B cell (primary cell): ENCODE results near the gene ZFP69. TPM values are rescaled to one million over a fixed set of nuclear protein-coding genes. Genes with fewer than 3 reads are reported as not detected.

ENCODE experiments used
- ATAC-seq: fragments of 200-7000 bp; cut with Tn5 transposase; one replicate; pipeline ENCODE4 v1.10.0; 2021; ENCODE audit warnings: low read depth, mild to moderate bottlenecking, moderate number of reproducible peaks, moderate library complexity
- CTCF ChIA-PET: fragments of 350-600 bp; sonication (Branson Sonifier 250); formaldehyde crosslinking; loops from one replicate; lab custom pipeline; 2021; ENCODE audit warnings: antibody characterized with exemption, inconsistent platforms; lab: Charles Lee
- POLR2A ChIA-PET: fragments of 350-600 bp; sonication (Branson Sonifier 250); formaldehyde crosslinking; loops from one replicate; lab custom pipeline; 2021; ENCODE audit warnings: antibody characterized with exemption; lab: Charles Lee
- DNase-seq: peaks from one replicate; pipeline ENCODE4 v3.0.0; 2013
- H2AFZ ChIP-seq: 2 replicates; pipeline ENCODE4 v1.6.1; 2012; ENCODE audit warnings: mild to moderate bottlenecking, low read depth, low read length; ENCODE audit not compliant: insufficient read depth, poor library complexity, severe bottlenecking
- H3K27ac ChIP-seq, 2 donors: 1 replicate in 1 of 2; 2 replicates in 1 of 2; pipeline ENCODE4 v1.5.1; 2012 to 2013; ENCODE audit warnings: low read length in 2 of 2, mild to moderate bottlenecking in 2 of 2, moderate library complexity in 1 of 2
- H3K27me3 ChIP-seq, 4 experiments: fragments of 200-600 bp in 1 of 4; sonication (generic) in 1 of 4; replicated peaks in 1 of 4; 1 replicate in 2 of 4; 2 replicates in 2 of 4; pipeline versions ENCODE4 v1.6.1 to v1.7.0; 2013 to 2016; ENCODE audit warnings: low read length in 3 of 4, mild to moderate bottlenecking in 2 of 4, mixed read lengths in 1 of 4, moderate library complexity in 1 of 4; ENCODE audit not compliant: insufficient read depth in 4 of 4, control insufficient read depth in 3 of 4; ENCODE audit errors: control extremely low read depth in 1 of 4
- H3K36me3 ChIP-seq, 2 experiments: replicated peaks in 1 of 2; 1 replicate in 1 of 2; 2 replicates in 1 of 2; pipeline versions ENCODE4 v1.6.1 to v1.7.1; 2013; ENCODE audit warnings: low read length in 1 of 2; ENCODE audit not compliant: insufficient read depth in 2 of 2, control insufficient read depth in 1 of 2; ENCODE audit errors: control extremely low read depth in 1 of 2, extremely low read depth in 1 of 2
- H3K4me1 ChIP-seq, 2 donors: fragments of 200-600 bp in 1 of 2; sonication (generic) in 1 of 2; 1 replicate in 1 of 2; 2 replicates in 1 of 2; pipeline versions ENCODE4 v1.5.1 to v1.6.1; 2013 to 2017; ENCODE audit warnings: low read length in 2 of 2; ENCODE audit not compliant: control insufficient read depth in 2 of 2, insufficient read depth in 2 of 2
- H3K4me2 ChIP-seq: replicated peaks from 2 replicates; pipeline ENCODE3; 2012; ENCODE audit warnings: mild to moderate bottlenecking, low read depth, low read length; ENCODE audit not compliant: poor library complexity, severe bottlenecking
- H3K4me3 ChIP-seq, 5 experiments: fragments of 200-600 bp in 1 of 5; sonication (generic) in 1 of 5; 1 replicate in 3 of 5; 2 replicates in 2 of 5; pipeline versions ENCODE4 v1.5.1 to v1.7.0; 2011 to 2016; ENCODE audit warnings: low read length in 4 of 5, mild to moderate bottlenecking in 4 of 5, low read depth in 2 of 5, control low read depth in 1 of 5, moderate library complexity in 1 of 5; ENCODE audit not compliant: insufficient read depth in 1 of 5; ENCODE audit errors: control extremely low read depth in 1 of 5, extremely low read depth in 1 of 5
- H3K79me2 ChIP-seq: fragments of 200-600 bp; sonication (generic); one replicate; pipeline ENCODE4 v1.6.0; 2016; ENCODE audit warnings: low read length; ENCODE audit not compliant: control insufficient read depth, insufficient read depth
- H3K9ac ChIP-seq: fragments of 200-600 bp; sonication (generic); 2 replicates; pipeline ENCODE4 v1.6.1; 2017; ENCODE audit warnings: mild to moderate bottlenecking, low read length, moderate library complexity
- H3K9me3 ChIP-seq, 3 donors: one replicate each; pipeline versions ENCODE4 v1.6.1 to v1.7.1; 2013; ENCODE audit warnings: low read length in 2 of 3; ENCODE audit not compliant: control insufficient read depth in 2 of 3, insufficient read depth in 1 of 3; ENCODE audit errors: control extremely low read depth in 1 of 3
- H4K20me1 ChIP-seq: 2 replicates; pipeline ENCODE4 v1.6.0; 2012; ENCODE audit warnings: mild to moderate bottlenecking, low read length; ENCODE audit not compliant: insufficient read depth, control insufficient read depth, poor library complexity, severe bottlenecking
- H3K27ac Mint-ChIP-seq: one replicate; pipeline ENCODE4 v1.8.0; 2021; ENCODE audit warnings: mixed read lengths
- H3K27me3 Mint-ChIP-seq: one replicate; pipeline ENCODE4 v1.8.0; 2021; ENCODE audit warnings: mixed read lengths
- H3K4me1 Mint-ChIP-seq: one replicate; pipeline ENCODE4 v1.8.0; 2021; ENCODE audit warnings: mixed read lengths
- H3K4me3 Mint-ChIP-seq: one replicate; pipeline ENCODE4 v1.8.0; 2021; ENCODE audit warnings: mixed read lengths
- H3K9me3 Mint-ChIP-seq: one replicate; pipeline ENCODE4 v1.8.0; 2022; ENCODE audit warnings: mixed read lengths; ENCODE audit not compliant: insufficient read depth
- EZH2 ChIP-seq: IDR thresholded peaks from 2 replicates; pipeline ENCODE4 v1.6.1; 2012; ENCODE audit warnings: borderline replicate concordance, low read depth, mild to moderate bottlenecking, moderate library complexity, low read length; ENCODE audit not compliant: insufficient read depth, poor library complexity, severe bottlenecking
- WGBS: methylation state at CpG from one replicate; pipeline ENCODE4 v1.1.5; 2013; ENCODE audit warnings: missing lambda C conversion rate; ENCODE audit not compliant: insufficient coverage; 5-methylcytosine and 5-hydroxymethylcytosine counted together
- intact Hi-C: fragments of 100-400 bp; cut with micrococcal nuclease; formaldehyde crosslinking; loops from one replicate; pipeline ENCODE4 v1.10.0; 2022
- polyA plus RNA-seq: library from polyadenylated mRNA; depleted of rRNA; stranded (reverse); fragments of >200 nt; gene quantifications from 2 replicates; pipeline ENCODE4 v1.2.3, GENCODE V29; 2012
- total RNA-seq, 2 donors: library from RNA; stranded (reverse); fragments of 120-200 nt in 1 of 2; gene quantifications; 1 replicate in 1 of 2; 2 replicates in 1 of 2; pipeline versions ENCODE4 v1.2.3 to v1.2.4, GENCODE V29; 2013 to 2022
- TF ChIP-seq, protein P1 (sequence below): fragments of 200-600 bp; IDR thresholded peaks from one replicate; pipeline ENCODE4 v1.8.0; 2022; ENCODE audit warnings: antibody characterized with exemption, mild to moderate bottlenecking

The ZFP69 gene
- total and polyA plus RNA-seq, 2 donors (not counting 1 experiment from before 2014, with no cell fraction given) = 2.9 to 7.5 TPM

DNA sequence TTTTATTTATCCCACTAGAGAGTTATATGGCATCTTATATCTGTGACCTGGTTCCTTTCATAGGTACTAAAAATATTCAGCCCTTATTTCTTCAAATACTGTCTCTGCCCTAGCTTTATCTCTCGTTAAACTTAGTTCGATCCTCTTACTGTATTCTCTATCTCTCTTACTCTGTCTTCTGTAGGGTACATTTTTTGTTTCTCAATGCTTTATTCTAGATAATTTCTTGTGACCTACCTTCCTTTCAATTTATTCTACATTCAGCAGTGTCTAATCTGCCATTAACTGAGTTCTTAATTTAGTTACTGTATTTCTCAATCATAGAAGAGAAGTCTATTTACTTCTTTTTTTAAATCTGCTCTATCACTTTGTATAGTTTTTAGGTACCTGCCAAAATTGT, 1.8 kb upstream of the ZFP69 start:
- ChIA-PET POLR2A (no interaction called here), CTCF (no interaction called here)
- Mint-ChIP-seq H3K27me3 (no peaks in the 10 kb centered on the region), H3K27ac (no peak overlapping the region), H3K9me3 (peaks cover 26% of the 10 kb centered on the region), H3K4me1 (peaks cover 18% of the 10 kb centered on the region), H3K4me3 (no peak overlapping the region)
- Histone ChIP-seq H3K36me3 (no peaks in the 10 kb centered on the region), H3K79me2 (no peaks in the 10 kb centered on the region), H3K4me3 (no peak overlapping the region), H3K4me1 (peaks cover 8 to 14% of the 10 kb centered on the region in 2 donors), H3K9ac (no peak overlapping the region), H4K20me1 (no peaks in the 10 kb centered on the region), H3K27ac (no peak overlapping the region), H3K27me3 (no peaks in the 10 kb centered on the region), H3K4me2 (no peak overlapping the region), H3K9me3 (peaks cover 2 to 22% (median 21%) of the 10 kb centered on the region in 3 donors), H2AFZ (no peak overlapping the region)
- TF ChIP-seq EZH2 = no peak
- TF ChIP-seq, protein P1, sequence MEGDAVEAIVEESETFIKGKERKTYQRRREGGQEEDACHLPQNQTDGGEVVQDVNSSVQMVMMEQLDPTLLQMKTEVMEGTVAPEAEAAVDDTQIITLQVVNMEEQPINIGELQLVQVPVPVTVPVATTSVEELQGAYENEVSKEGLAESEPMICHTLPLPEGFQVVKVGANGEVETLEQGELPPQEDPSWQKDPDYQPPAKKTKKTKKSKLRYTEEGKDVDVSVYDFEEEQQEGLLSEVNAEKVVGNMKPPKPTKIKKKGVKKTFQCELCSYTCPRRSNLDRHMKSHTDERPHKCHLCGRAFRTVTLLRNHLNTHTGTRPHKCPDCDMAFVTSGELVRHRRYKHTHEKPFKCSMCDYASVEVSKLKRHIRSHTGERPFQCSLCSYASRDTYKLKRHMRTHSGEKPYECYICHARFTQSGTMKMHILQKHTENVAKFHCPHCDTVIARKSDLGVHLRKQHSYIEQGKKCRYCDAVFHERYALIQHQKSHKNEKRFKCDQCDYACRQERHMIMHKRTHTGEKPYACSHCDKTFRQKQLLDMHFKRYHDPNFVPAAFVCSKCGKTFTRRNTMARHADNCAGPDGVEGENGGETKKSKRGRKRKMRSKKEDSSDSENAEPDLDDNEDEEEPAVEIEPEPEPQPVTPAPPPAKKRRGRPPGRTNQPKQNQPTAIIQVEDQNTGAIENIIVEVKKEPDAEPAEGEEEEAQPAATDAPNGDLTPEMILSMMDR = no peak
- ATAC-seq = no peak
- no CpG with 5 or more reads among the region's 2 CpGs for WGBS
- DNase-seq = no peak
- intact Hi-C loops = loop anchor here (10.0 kb wide), 1 partner anchor 220 kb away; the partner anchor contains the start of gene NFYC

DNA sequence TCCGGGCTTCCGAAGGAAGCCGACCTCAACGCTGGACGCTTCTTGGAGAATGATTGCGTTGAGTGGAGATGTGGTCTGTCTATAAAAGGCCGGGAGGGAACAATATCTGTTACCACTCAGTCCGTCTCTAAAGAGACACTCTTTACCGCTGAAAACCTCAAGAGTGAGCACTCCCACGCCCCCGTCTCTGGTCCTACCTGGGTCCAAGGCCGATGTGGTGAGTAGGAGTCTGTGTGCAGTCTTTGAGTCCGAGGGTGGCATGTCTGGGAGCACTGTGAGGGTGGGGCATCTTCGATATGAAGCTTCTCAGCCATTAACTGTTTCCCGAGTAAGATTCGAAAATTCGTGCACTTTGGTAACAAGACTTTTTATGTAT, 576 bp downstream of the ZFP69 start:
- intact Hi-C loops = loop anchor here (1.0 to 10.0 kb wide), 4 partner anchors 27 to 217 kb away; partner anchors contain the start of genes EXO5, NFYC, ZFP69B and ZNF684
- Histone ChIP-seq H3K9me3 (peaks cover 0 to 19% (median 11%) of the 10 kb centered on the region in 3 donors), H3K79me2 (no peaks in the 10 kb centered on the region), H3K36me3 (peaks cover 4 to 9% of the 10 kb centered on the region in 2 experiments), H3K4me1 (peaks cover 8 to 14% of the 10 kb centered on the region in 2 donors), H3K9ac (peak overlapping the region; percentile 79), H3K4me3 (peak overlapping the region; percentile 58 to 83 (median 81)), H4K20me1 (no peaks in the 10 kb centered on the region), H3K27ac (peak overlapping the region; percentile 13 to 62), H2AFZ (peak overlapping the region; percentile 91), H3K4me2 (peak overlapping the region; percentile 91), H3K27me3 (no peaks in the 10 kb centered on the region)
- ChIA-PET POLR2A (interaction anchor here (1.2 kb wide), 1 partner anchor 28 kb away, joined by 4 read pairs; the partner anchor contains the start of gene ZFP69B), CTCF (interaction anchor here (1.0 to 2.8 kb wide), 2 partner anchors 38 to 55 kb away, joined by 3 to 11 read pairs; no protein-coding TSS in a partner anchor)
- ATAC-seq = peak; percentile 14
- Mint-ChIP-seq H3K9me3 (peaks cover 22% of the 10 kb centered on the region), H3K27me3 (no peaks in the 10 kb centered on the region), H3K27ac (peak overlapping the region; percentile 87), H3K4me3 (peak overlapping the region; percentile 93), H3K4me1 (peaks cover 18% of the 10 kb centered on the region)
- WGBS = 3% methylated on average over 10 of the region's 17 CpGs
- DNase-seq = no peak
- TF ChIP-seq, protein P1 = no peak
- no peak for TF ChIP-seq EZH2
